A549 (cell line): ENCODE data around the gene KHDC4. TPM values are rescaled to one million over a fixed set of nuclear protein-coding genes. Genes with fewer than 3 reads are reported as not detected.
"Not testable (repeated sequence)": the region's sequence is repeated elsewhere in the genome, so short reads cannot be mapped to it uniquely, and the experiment has no call there.

ENCODE experiments used
- ATAC-seq, 2 experiments: fragments of 200-7000 bp in 1 of 2; fragments of >200 bp in 1 of 2; cut with Nextera tagmentation in 1 of 2; cut with Tn5 transposase in 1 of 2; 3 replicates each; pipeline versions ENCODE4 v1.8.0 to v1.9.1; 2018 to 2020; ENCODE audit warnings: mild to moderate bottlenecking in 1 of 2, moderate library complexity in 1 of 2
- CTCF ChIA-PET: fragments of 300-600 bp; sonication (Branson Sonifier 250); formaldehyde crosslinking; extraction: SDS; loops from one replicate; lab custom pipeline; 2021; ENCODE audit warnings: antibody characterized with exemption, inconsistent platforms; lab: Yijun Ruan, JAX
- POLR2A ChIA-PET: fragments of 350-600 bp; formaldehyde crosslinking; extraction: SDS; loops from one replicate; lab custom pipeline; 2021; ENCODE audit warnings: antibody characterized with exemption, inconsistent platforms; lab: Yijun Ruan, JAX
- DNase-seq, 2 experiments: peaks; one replicate each; pipeline versions ENCODE4 v3.0.0 to v3.0.0-alpha.2; 2011 to 2016; ENCODE audit warnings: low read depth in 1 of 2, low spot score in 1 of 2
- FAIRE-seq: peaks from 2 replicates; lab custom pipeline; 2011; peaks lifted over from hg19 to GRCh38; lab: Jason Lieb, UNC
- H3K27ac ChIP-seq, 2 experiments: fragments of >200 bp; sonication (Bioruptor Twin); formaldehyde crosslinking; 3 replicates each; pipeline ENCODE4 v1.5.1; 2016 to 2017
- H3K4me1 ChIP-seq: fragments of >200 bp; sonication (Bioruptor Twin); formaldehyde crosslinking; 3 replicates; pipeline ENCODE4 v1.6.1; 2016
- H3K4me2 ChIP-seq: fragments of >200 bp; sonication (Bioruptor Twin); formaldehyde crosslinking; 3 replicates; pipeline ENCODE4 v1.6.1; 2016
- H3K4me3 ChIP-seq: fragments of >200 bp; sonication (Bioruptor Twin); formaldehyde crosslinking; 3 replicates; pipeline ENCODE4 v1.5.1; 2016
- H3K9me3 ChIP-seq: fragments of >200 bp; sonication (Bioruptor Twin); formaldehyde crosslinking; 3 replicates; pipeline ENCODE4 v1.6.1; 2016
- CHD4 ChIP-seq: fragments of 200-600 bp; sonication (generic); IDR thresholded peaks from 2 replicates; pipeline ENCODE4 v1.6.1; 2016; ENCODE audit warnings: antibody characterized with exemption, mild to moderate bottlenecking, borderline replicate concordance
- CTCF ChIP-seq: fragments of >200 bp; sonication (Bioruptor Twin); formaldehyde crosslinking; IDR thresholded peaks from 3 replicates; pipeline ENCODE4 v1.5.1; 2016
- EHF ChIP-seq: fragments of 250-450 bp; sonication (Bioruptor Pico); IDR thresholded peaks from 2 replicates; pipeline ENCODE4 v1.5.0; 2020; ENCODE audit warnings: mild to moderate bottlenecking
- ELK1 ChIP-seq: fragments of 150-350 bp; IDR thresholded peaks from 2 replicates; pipeline ENCODE4 v1.6.1; 2014; ENCODE audit warnings: low read depth, mild to moderate bottlenecking, low read length
- FOSB ChIP-seq: fragments of 250-450 bp; sonication (Bioruptor Pico); IDR thresholded peaks from 2 replicates; pipeline ENCODE4 v1.5.0; 2020; ENCODE audit warnings: mild to moderate bottlenecking, moderate library complexity
- FOSL2 ChIP-seq, 2 experiments: fragments of 450-650 bp in 1 of 2; fragments of >200 bp in 1 of 2; sonication (Bioruptor Twin) in 1 of 2; formaldehyde crosslinking; IDR thresholded peaks; 2 replicates each; pipeline versions ENCODE4 v1.5.0 to v1.6.1; 2016 to 2020; ENCODE audit warnings: mild to moderate bottlenecking in 1 of 2, moderate library complexity in 1 of 2
- GATA3 ChIP-seq: IDR thresholded peaks from 2 replicates; pipeline ENCODE4 v1.6.1; 2012; ENCODE audit warnings: borderline replicate concordance
- HMGXB4 ChIP-seq: fragments of 250-450 bp; sonication (Bioruptor Pico); IDR thresholded peaks from 2 replicates; pipeline ENCODE4 v1.5.0; 2021; ENCODE audit warnings: mild to moderate bottlenecking, moderate library complexity, borderline replicate concordance
- HOXB13 ChIP-seq: fragments of 250-450 bp; sonication (Bioruptor Pico); IDR thresholded peaks from 2 replicates; pipeline ENCODE4 v1.5.0; 2020; ENCODE audit warnings: low read depth, mild to moderate bottlenecking, moderate library complexity
- HOXB5 ChIP-seq: fragments of 250-450 bp; sonication (Bioruptor Pico); IDR thresholded peaks from 2 replicates; pipeline ENCODE4 v1.5.0; 2020; ENCODE audit warnings: mild to moderate bottlenecking, moderate library complexity
- KDM5A ChIP-seq: fragments of 200-600 bp; sonication (generic); IDR thresholded peaks from 2 replicates; pipeline ENCODE4 v1.6.1; 2016; ENCODE audit warnings: antibody characterized with exemption, mild to moderate bottlenecking
- MAFK ChIP-seq: fragments of 450-650 bp; IDR thresholded peaks from 2 replicates; pipeline ENCODE4 v1.6.1; 2014; ENCODE audit not compliant: partially characterized antibody
- MAX ChIP-seq: IDR thresholded peaks from 2 replicates; pipeline ENCODE4 v1.6.1; 2012
- NFE2L2 ChIP-seq: fragments of 150-350 bp; conservative IDR thresholded peaks from 2 replicates; pipeline ENCODE4 v1.6.1; 2014; ENCODE audit warnings: low read length
- NR3C1 ChIP-seq: fragments of >200 bp; sonication (Bioruptor Twin); formaldehyde crosslinking; IDR thresholded peaks from 3 replicates; pipeline ENCODE4 v1.6.1; 2017
- RNF2 ChIP-seq: fragments of 200-600 bp; sonication (generic); IDR thresholded peaks from 2 replicates; pipeline ENCODE4 v1.6.1; 2016; ENCODE audit warnings: low read depth, mild to moderate bottlenecking, antibody characterized with exemption, moderate library complexity, borderline replicate concordance
- TP53 ChIP-seq: fragments of 250-450 bp; sonication (Bioruptor Pico); IDR thresholded peaks from 2 replicates; pipeline ENCODE4 v1.5.0; 2021; ENCODE audit warnings: mild to moderate bottlenecking, moderate library complexity
- USF2 ChIP-seq: fragments of 450-650 bp; IDR thresholded peaks from 2 replicates; pipeline ENCODE4 v1.6.1; 2014; ENCODE audit warnings: antibody characterized with exemption
- ZC3H11A ChIP-seq: fragments of 450-650 bp; IDR thresholded peaks from 2 replicates; pipeline ENCODE4 v1.6.1; 2014; ENCODE audit warnings: antibody characterized with exemption, mild to moderate bottlenecking
- ZFP36 ChIP-seq: fragments of 450-650 bp; IDR thresholded peaks from 2 replicates; pipeline ENCODE4 v1.6.1; 2014; ENCODE audit warnings: borderline replicate concordance; ENCODE audit not compliant: partially characterized antibody
- ZSCAN20 ChIP-seq: fragments of 250-450 bp; sonication (Bioruptor Pico); IDR thresholded peaks from 2 replicates; pipeline ENCODE4 v1.8.0; 2022; ENCODE audit warnings: mild to moderate bottlenecking, moderate library complexity
- WGBS: methylation state at CpG from one replicate; pipeline ENCODE4 v1.1.6; 2017; ENCODE audit errors: missing lambda C conversion rate; 5-methylcytosine and 5-hydroxymethylcytosine counted together
- polyA plus RNA-seq, 4 experiments: library from polyadenylated mRNA; depleted of rRNA in 3 of 4; stranded (reverse); fragments of >200 nt; fragmentation: RNase III in 1 of 4; extraction: RNeasy Plus Mini Kit Qiagen cat#74134 plus additional on column Dnase treatment in 1 of 4; gene quantifications; 2 replicates in 3 of 4; 3 replicates in 1 of 4; pipeline ENCODE4 v1.2.3, GENCODE V29; 2011 to 2017

Gene KHDC4
- polyA plus RNA-seq, 2 of the 4 experiments (the other 2 are of a cell fraction): 37.7 to 72.3 TPM

GRCh38 chr1:155932081-155932480 is 2.1 kb downstream of the KHDC4 start:
- 30% methylated on average over 1 of the region's 1 CpG for WGBS
- POLR2A ChIA-PET: interaction anchor here (0.6 to 1.6 kb wide), 3 partner anchors 10 to 46 kb away, joined by 3 to 4 read pairs (median 4); partner anchors contain the start of gene ARHGEF2
- Histone ChIP-seq H3K27ac (no peak overlapping the region), H3K4me2 (peak overlapping the region; percentile 88), H3K4me3 (no peak overlapping the region), H3K9me3 (no peaks in the 10 kb centered on the region), H3K4me1 (peaks cover 39% of the 10 kb centered on the region)
- DNase-seq: no peak
- CTCF ChIA-PET: interaction anchor here (1.0 to 3.6 kb wide), 5 partner anchors 15 to 122 kb away, joined by 3 to 23 read pairs (median 4); partner anchors contain the start of gene ARHGEF2
- TF ChIP-seq NFE2L2 (no peak), ZC3H11A (no peak), CHD4 (no peak), CTCF (no peak), USF2 (no peak), NR3C1 (no peak), HOXB5 (CRISPR knock-in tag) (no peak), EHF (CRISPR knock-in tag) (no peak), KDM5A (no peak), GATA3 (no peak), ZFP36 (no peak), HMGXB4 (CRISPR knock-in tag) (no peak), HOXB13 (CRISPR knock-in tag) (no peak), RNF2 (no peak), FOSL2 (IDR thresholded peaks at IDR 0.05) (no peak), FOSL2 (CRISPR knock-in tag; IDR thresholded peaks at IDR 0.05) (no peak), FOSB (no peak), MAX (no peak), ELK1 (no peak), TP53 (CRISPR knock-in tag) (no peak), MAFK (no peak)
- FAIRE-seq: no peak
- no peak for ATAC-seq

- Histone ChIP-seq H3K27ac (no peak overlapping the region), H3K4me2 (peak overlapping the region; percentile 88), H3K4me3 (no peak overlapping the region), H3K4me1 (peaks cover 39% of the 10 kb centered on the region)
- ATAC-seq: no peak
- ChIA-PET POLR2A (interaction anchor here (1.0 kb wide), 1 partner anchor 47 kb away, joined by 3 read pairs; the partner anchor contains the start of gene ARHGEF2), CTCF (interaction anchor here (1.9 to 3.6 kb wide), 3 partner anchors 26 to 65 kb away, joined by 5 to 23 read pairs (median 5); no protein-coding TSS in a partner anchor)
- TF ChIP-seq ZSCAN20 (CRISPR knock-in tag): no peak
- TF ChIP-seq MAFK: peak; percentile 41
- TF ChIP-seq, all 56 proteins: peak for 1
- 70% methylated on average over 7 of the region's 7 CpGs for WGBS
- DNase-seq (no peak), FAIRE-seq (no peak)
- H3K9me3 ChIP-seq: no peaks in the 10 kb centered on the region
These were observed 2.7 kb downstream of the KHDC4 start for GRCh38 chr1:155931332-155932038.

GRCh38 chr1:155930725-155931124 is 3.5 kb downstream of the KHDC4 start:
- H3K4me3 ChIP-seq, POLR2A ChIA-PET, H3K9me3 ChIP-seq, ATAC-seq, DNase-seq, H3K27ac ChIP-seq, FAIRE-seq: not testable (repeated sequence)
- peak overlapping the region; percentile 88 for H3K4me2 ChIP-seq
- 83% methylated on average over 10 of the region's 10 CpGs for WGBS
- CTCF ChIA-PET: interaction anchor here (1.0 to 3.6 kb wide), 3 partner anchors 31 to 66 kb away, joined by 4 to 23 read pairs (median 5); no protein-coding TSS in a partner anchor
- H3K4me1 ChIP-seq: peaks cover 39% of the 10 kb centered on the region
